H1 (cell line): Measurements from ENCODE around the gene OR13C3. TPM values are rescaled to one million over a fixed set of nuclear protein-coding genes. Genes with fewer than 3 reads are reported as not detected.

ENCODE experiments used
- polyA plus RNA-seq, 7 experiments: library from polyadenylated mRNA; depleted of rRNA in 3 of 7; stranded (reverse) in 5 of 7; unstranded in 2 of 7; fragments of >200 nt in 5 of 7; fragments of 200-250 nt in 2 of 7; gene quantifications; 1 replicate in 5 of 7; 2 replicates in 1 of 7; 4 replicates in 1 of 7; pipeline versions ENCODE4 v1.2.1 to v1.2.3, GENCODE V29; 2011 to 2013; ENCODE audit warnings: missing spikeins in 2 of 7, mixed read lengths in 2 of 7
- total RNA-seq: library from RNA; stranded (reverse); fragmentation: NEBNext Ultra II Directional; extraction: Animal tissue kit (Norgen Biotek cat#: 25700); gene quantifications from 2 replicates; pipeline ENCODE4 v1.2.1, GENCODE V29; 2021

Gene OR13C3
- total and polyA plus RNA-seq, 2 of the 8 experiments (the other 6 are each of a cell fraction or from before 2014, with no cell fraction given): not detected

Other genes starting within 250 kb of the OR13C3 start
- gene OR13F1, start 32.6 kb downstream of the OR13C3 start, total RNA-seq: not detected in 2 replicates
- gene OR13F1, start 32.6 kb downstream of the OR13C3 start, polyA plus RNA-seq (2011; rRNA removed): not detected in 2 replicates
- not detected in 2 replicates for gene OR13C4, start 9.6 kb downstream of the OR13C3 start, total RNA-seq
- gene OR13C4, start 9.6 kb downstream of the OR13C3 start, polyA plus RNA-seq (2011; rRNA removed): not detected in 2 replicates
- not detected in 2 replicates for gene OR13C8, start 32.3 kb upstream of the OR13C3 start, total RNA-seq
- gene OR13C8, start 32.3 kb upstream of the OR13C3 start, polyA plus RNA-seq (2011; rRNA removed): not detected in 2 replicates
- not detected in 2 replicates for gene OR13C5, start 62.6 kb upstream of the OR13C3 start, total RNA-seq
- not detected in 2 replicates for gene OR13C5, start 62.6 kb upstream of the OR13C3 start, polyA plus RNA-seq (2011; rRNA removed)
- not detected in 2 replicates for gene OR13C2, start 68.8 kb upstream of the OR13C3 start, total RNA-seq
- not detected in 2 replicates for gene OR13C2, start 68.8 kb upstream of the OR13C3 start, polyA plus RNA-seq (2011; rRNA removed)
- not detected in 2 replicates for gene OR13C9, start 81.3 kb upstream of the OR13C3 start, total RNA-seq
- gene OR13C9, start 81.3 kb upstream of the OR13C3 start, polyA plus RNA-seq (2011; rRNA removed): not detected in 2 replicates
- not detected in 2 replicates for gene OR13D1, start 157.7 kb upstream of the OR13C3 start, total RNA-seq
- not detected in 2 replicates for gene OR13D1, start 157.7 kb upstream of the OR13C3 start, polyA plus RNA-seq (2011; rRNA removed)
- gene NIPSNAP3A, start 210.8 kb upstream of the OR13C3 start, total RNA-seq: 6.9 and 9.3 TPM in 2 replicates
- 4.3 and 9.4 TPM in 2 replicates for gene NIPSNAP3A, start 210.8 kb upstream of the OR13C3 start, polyA plus RNA-seq (2011; rRNA removed)
- 0.29 and 0.34 TPM in 2 replicates for gene NIPSNAP3B, start 227.3 kb upstream of the OR13C3 start, total RNA-seq
- 0.14 and 0.20 TPM in 2 replicates for gene NIPSNAP3B, start 227.3 kb upstream of the OR13C3 start, polyA plus RNA-seq (2011; rRNA removed)